Lower leg skin (tissue), 3 donors: ENCODE results near the gene ABCC1.

Source experiments
- POLR2A ChIP-seq, 2 donors: fragments of 450-650 bp; IDR thresholded peaks; one replicate each; pipeline ENCODE4 v1.6.1; 2016 to 2017; ENCODE audit warnings: antibody characterized with exemption in 2 of 2, mild to moderate bottlenecking in 1 of 2, moderate library complexity in 1 of 2
- TF ChIP-seq, protein P1 (sequence below), 3 donors: fragments of 450-650 bp; IDR thresholded peaks; one replicate each; pipeline ENCODE4 v1.5.1; 2016; ENCODE audit warnings: antibody characterized with exemption in 3 of 3, mild to moderate bottlenecking in 3 of 3, moderate library complexity in 2 of 3

- TF ChIP-seq, protein P1, sequence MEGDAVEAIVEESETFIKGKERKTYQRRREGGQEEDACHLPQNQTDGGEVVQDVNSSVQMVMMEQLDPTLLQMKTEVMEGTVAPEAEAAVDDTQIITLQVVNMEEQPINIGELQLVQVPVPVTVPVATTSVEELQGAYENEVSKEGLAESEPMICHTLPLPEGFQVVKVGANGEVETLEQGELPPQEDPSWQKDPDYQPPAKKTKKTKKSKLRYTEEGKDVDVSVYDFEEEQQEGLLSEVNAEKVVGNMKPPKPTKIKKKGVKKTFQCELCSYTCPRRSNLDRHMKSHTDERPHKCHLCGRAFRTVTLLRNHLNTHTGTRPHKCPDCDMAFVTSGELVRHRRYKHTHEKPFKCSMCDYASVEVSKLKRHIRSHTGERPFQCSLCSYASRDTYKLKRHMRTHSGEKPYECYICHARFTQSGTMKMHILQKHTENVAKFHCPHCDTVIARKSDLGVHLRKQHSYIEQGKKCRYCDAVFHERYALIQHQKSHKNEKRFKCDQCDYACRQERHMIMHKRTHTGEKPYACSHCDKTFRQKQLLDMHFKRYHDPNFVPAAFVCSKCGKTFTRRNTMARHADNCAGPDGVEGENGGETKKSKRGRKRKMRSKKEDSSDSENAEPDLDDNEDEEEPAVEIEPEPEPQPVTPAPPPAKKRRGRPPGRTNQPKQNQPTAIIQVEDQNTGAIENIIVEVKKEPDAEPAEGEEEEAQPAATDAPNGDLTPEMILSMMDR (IDR thresholded peaks at IDR 0.05), result no peak
- TF ChIP-seq POLR2A (IDR thresholded peaks at IDR 0.05), result no peak
These were observed 51.3 kb downstream of the ABCC1 start for GRCh38 chr16:16000685-16001084.
